ENCODE results near the gene HOXB7. TPM values are rescaled to one million over a fixed set of nuclear protein-coding genes. Genes with fewer than 3 reads are reported as not detected.
A peak's percentile ranks its signal among the peaks of the same experiment; 100 is the strongest.

The HOXB7 gene
- total and polyA plus RNA-seq, 10 of the 15 experiments (the other 5 are each of a cell fraction or from before 2014, with no cell fraction given) = 2.8 to 7.4 (median 4.2) TPM

- no peak for TF ChIP-seq SPI1 (IDR thresholded peaks at IDR 0.05; ENCODE audit: borderline replicate concordance, insufficient read depth, low read depth, low read length)
- no peak for TF ChIP-seq RAD21 (IDR thresholded peaks at IDR 0.05; ENCODE audit: insufficient read depth, low read depth, low read length)
- no peak for TF ChIP-seq CREB1 (IDR thresholded peaks at IDR 0.05; ENCODE audit: low read depth)
- TF ChIP-seq ZSCAN29 (IDR thresholded peaks at IDR 0.05) = no peak
- no peak for TF ChIP-seq PKNOX1 (IDR thresholded peaks at IDR 0.05)
- no peak for TF ChIP-seq GATAD2B (conservative IDR thresholded peaks at IDR 0.05; ENCODE audit: low read depth)
- no peak for TF ChIP-seq ZNF622 (IDR thresholded peaks at IDR 0.05)
- no peak for TF ChIP-seq HDAC2 (IDR thresholded peaks at IDR 0.05)
Measured at GRCh38 chr17:48649741-48650140, 38.9 kb upstream of the HOXB7 start (continued).

GRCh38 chr17:48647963-48648245 lies 37.1 kb upstream of the HOXB7 start:
- ATAC-seq (no peak), FAIRE-seq (no peak), DNase-seq (ENCODE audit: low read depth, low spot score) (no peak)
- Histone ChIP-seq H3K27me3 (replicated peaks in 1 of 2; ENCODE audit: control insufficient read depth in 2 of 2, insufficient read depth in 2 of 2, low read length in 1 of 2) (peaks cover 0 to 7% of the 10 kb centered on the region in 2 experiments; a peak in 3 of 4 replicates), H3K4me3 (peak overlapping the region; percentile 70; the same call in 1 of the 2 replicates), H3K27ac (ENCODE audit: control insufficient read depth, insufficient read depth) (no peak overlapping the region), H3K36me3 (ENCODE audit: control insufficient read depth in 2 of 2, insufficient read depth in 2 of 2, low read length in 1 of 2) (no peaks in the 10 kb centered on the region), H3K79me2 (ENCODE audit: control insufficient read depth, insufficient read depth, low read length) (no peaks in the 10 kb centered on the region), H3K4me1 (ENCODE audit: control insufficient read depth, insufficient read depth, low read length) (peaks cover 7% of the 10 kb centered on the region), H3K9ac (ENCODE audit: control insufficient read depth, insufficient read depth, low read length) (no peak overlapping the region; the same call in none of the 2 replicates), H3K9me3 (replicated peaks; ENCODE audit: control insufficient read depth, insufficient read depth, low read length) (no peaks in the 10 kb centered on the region), H2AFZ (ENCODE audit: control insufficient read depth, low read depth, low read length) (peak overlapping the region; percentile 92; the same call in 1 of the 2 replicates), H4K20me1 (ENCODE audit: control insufficient read depth, insufficient read depth) (no peaks in the 10 kb centered on the region), H3K4me2 (ENCODE audit: control insufficient read depth, insufficient read depth) (no peak overlapping the region)
- TF ChIP-seq ZBTB11 (CRISPR knock-in tag; IDR thresholded peaks at IDR 0.05) (no peak), PKNOX1 (IDR thresholded peaks at IDR 0.05) (no peak), ZSCAN29 (IDR thresholded peaks at IDR 0.05) (no peak), HCFC1 (IDR thresholded peaks at IDR 0.05; ENCODE audit: low read length) (no peak), SREBF1 (IDR thresholded peaks at IDR 0.05; ENCODE audit: low read length) (no peak), ZNF274 (IDR thresholded peaks at IDR 0.05; ENCODE audit: insufficient read depth, insufficient read length) (no peak)
- SMC1A ChIA-PET (ENCODE audit: uncharacterized antibody, unreplicated experiment) = interaction anchor here (0.6 to 0.8 kb wide), 3 partner anchors 11 to 156 kb away, joined by 3 to 4 read pairs (median 3); no protein-coding TSS in a partner anchor
- in situ Hi-C loops (cut with MboI) = no loop called here
- 55% methylated on average over 1 of the region's 1 CpG for WGBS (ENCODE audit: insufficient coverage, insufficient replicate concordance, low lambda C conversion rate, missing lambda C conversion rate)
- CTCF ChIA-PET = interaction anchor here (0.9 to 1.8 kb wide), 5 partner anchors 11 to 231 kb away, joined by 3 to 10 read pairs (median 4); no protein-coding TSS in a partner anchor
- RAD21 ChIA-PET (ENCODE audit: unreplicated experiment) = interaction anchor here (1.1 to 1.2 kb wide), 2 partner anchors 11 to 21 kb away, joined by 3 to 5 read pairs; partner anchors contain the start of gene HOXB9
- BruUV-seq (replicated peaks) = no TSS peak
- intact Hi-C loops (cut with micrococcal nuclease; ENCODE audit: unreplicated experiment) = no loop called here
- POLR2A ChIA-PET = no interaction called here

All from GM12878 (cell line).